GM20431 (cell line): ENCODE measurements around the gene FAM228A.
"Not testable (repeated sequence)": the region's sequence is repeated elsewhere in the genome, so short reads cannot be mapped to it uniquely, and the experiment has no call there.

Source experiments
- in situ Hi-C: fragments of 300-500 bp; cut with MseI, MboI; formaldehyde crosslinking; loops from one replicate; pipeline ENCODE4 v1.15.0; 2020; ENCODE audit warnings: low sequenced_read_pairs; ENCODE audit not compliant: unreplicated experiment

FAM228A gene

DNA sequence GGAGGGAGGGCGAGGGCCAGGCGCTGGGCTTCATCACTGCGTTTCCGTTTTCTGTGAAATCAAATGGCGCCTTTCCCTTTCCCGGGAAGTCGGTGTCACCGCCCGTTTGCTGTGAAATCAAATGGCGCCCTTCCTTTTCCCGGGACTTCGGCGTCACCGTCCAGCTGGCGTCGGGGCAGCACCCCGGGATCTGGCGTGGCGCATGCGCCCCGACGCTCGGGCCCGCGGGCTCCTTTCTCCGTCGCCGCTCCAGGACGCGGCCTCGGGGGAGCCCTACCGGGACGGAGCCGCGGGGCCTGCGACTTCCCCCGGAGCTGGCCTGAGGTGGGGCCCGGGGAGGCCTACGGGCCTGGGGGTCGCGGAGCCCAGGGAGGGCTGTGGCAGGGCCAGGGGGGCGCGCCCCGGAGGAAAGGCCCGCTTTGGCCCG is at the start of gene FAM228A:
Gene FAM228A (plus strand): TSS at position 203 of the 427 bp plus-strand sequence. CDS start 428 bp downstream, outside the sequence.
- in situ Hi-C loops, result no loop called here

DNA sequence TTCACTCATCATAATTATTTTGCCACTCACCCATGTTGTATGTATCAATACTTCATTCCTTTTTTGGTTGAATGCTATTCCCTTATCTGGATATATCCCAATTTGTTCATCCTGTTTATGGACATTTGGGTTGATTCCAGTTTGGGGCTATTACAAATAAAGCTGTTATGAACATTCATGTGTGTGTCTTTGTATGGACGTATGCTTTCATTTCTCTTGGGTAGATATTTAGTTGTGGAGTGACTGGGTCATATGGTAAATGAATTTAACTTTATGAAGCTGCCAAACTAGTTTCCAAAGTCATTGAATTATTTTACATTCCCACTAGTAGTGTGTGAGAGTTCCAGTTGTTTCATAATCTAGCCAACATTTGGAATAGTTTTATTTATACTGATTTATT is 48.9 kb upstream of the FAM228A start:
- in situ Hi-C loops, result no loop called here

DNA sequence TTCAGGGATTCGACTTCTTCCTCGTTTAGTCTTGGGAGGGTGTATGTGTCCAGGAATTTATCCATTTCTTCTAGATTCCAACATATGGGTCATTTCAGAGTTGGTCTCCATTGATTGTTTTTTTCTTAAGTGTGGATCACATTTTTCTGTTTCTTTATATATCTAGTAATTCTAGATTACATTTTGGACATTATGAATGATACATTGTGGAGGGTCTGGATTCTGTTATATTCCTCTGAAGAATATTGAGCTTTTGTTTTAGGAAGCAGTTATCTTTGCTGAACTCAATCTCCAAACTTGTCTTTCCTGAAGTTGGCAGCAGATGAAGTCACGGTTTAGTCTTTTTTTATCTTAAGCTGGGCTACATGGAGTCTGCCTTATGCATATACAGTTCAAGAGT is 42.3 kb upstream of the FAM228A start:
- in situ Hi-C loops, result no loop called here

DNA sequence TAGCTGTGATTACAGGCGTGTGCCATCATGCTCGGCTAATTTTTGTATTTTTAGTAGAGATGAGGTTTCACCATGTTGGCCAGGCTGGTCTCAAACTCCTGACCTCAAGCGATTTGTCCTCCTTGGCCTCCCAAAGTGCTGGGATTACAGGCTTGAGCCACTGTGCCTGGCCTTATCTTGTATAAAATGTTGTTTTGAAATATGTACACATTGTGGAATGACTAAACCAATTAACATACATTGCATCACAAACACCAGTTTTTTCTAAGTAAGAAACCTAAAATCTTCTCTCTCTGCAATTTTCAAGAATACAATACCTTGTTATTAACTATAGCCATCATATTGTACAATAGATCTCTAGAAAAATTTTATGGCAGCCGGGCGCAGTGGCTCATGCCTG is 34.5 kb upstream of the FAM228A start:
- in situ Hi-C loops, result not testable (repeated sequence)

DNA sequence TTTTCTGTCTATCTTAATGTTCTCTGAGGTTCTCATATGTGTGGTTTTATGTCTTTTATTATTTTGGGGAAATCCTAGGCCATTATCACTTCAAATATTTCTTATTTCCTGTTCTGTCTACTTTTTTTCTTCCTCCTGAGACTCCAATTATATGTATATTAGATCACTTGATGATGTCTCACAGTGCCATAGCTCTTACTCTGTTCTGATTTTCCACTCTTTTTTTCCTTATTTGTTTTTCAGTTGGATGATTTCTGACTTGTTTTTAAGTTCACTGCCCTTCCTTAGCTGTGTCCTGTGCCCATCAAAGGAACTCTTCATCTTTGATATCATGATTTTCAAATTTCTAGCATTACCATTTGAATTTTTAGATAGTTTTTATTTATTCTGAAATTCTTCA is 27.5 kb upstream of the FAM228A start:
- in situ Hi-C loops, result no loop called here

DNA sequence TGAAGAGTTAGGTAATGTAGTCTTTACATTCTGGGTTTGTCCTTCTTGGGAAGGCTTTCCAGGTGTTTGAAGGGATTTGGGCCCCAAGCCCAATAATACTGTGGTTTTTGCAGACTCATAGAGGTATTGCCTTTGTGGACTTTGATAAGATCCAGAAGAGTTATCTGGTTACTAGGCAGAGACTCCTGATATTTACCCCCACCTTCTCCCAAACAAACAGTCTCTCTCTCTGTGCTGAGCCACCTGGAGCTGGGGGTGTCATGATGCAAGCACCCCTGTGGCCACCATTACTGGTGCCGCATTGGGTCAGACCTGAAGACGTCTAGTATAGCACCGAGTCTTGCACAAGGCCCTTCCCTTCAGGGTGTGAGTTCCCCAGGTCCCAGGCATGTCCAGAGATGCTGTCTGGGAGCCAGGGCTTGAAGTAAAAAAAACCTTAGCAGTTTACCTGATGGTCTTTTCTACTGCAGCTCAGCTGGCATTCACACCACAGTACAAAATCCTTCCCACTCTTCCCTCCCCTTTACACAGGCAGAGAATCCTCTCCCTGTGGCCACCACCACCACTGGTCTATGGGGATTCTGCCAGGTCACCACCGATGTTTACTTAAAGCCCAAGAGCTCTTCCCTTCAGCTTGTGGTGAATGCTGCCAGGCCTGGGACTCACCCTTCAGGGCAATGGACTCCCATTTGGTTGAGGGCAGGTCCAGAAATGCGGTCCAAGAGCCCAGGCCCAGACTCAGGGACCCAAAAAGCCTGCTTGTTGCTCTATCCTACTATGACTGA is 22.2 kb upstream of the FAM228A start:
- in situ Hi-C loops, result no loop called here

DNA sequence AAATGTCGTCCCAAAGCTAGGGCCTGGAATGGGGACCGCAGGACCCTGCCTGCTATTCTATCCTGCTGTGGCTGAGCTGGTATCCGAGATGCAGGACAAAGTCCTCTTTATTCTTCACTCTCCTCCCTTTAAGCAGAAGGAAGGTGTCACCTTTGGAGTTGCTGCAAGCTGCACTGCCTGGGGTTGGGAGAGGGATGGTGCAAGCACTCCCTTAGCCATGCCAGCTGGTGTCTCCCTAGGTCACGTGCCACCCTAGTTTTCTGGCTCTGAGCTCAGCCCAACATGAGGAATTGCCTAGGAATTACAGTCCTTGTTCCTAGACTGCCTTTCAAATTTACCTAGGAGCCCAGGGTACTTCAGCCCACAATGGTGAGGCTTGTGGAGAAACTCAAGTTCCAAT is 21.4 kb upstream of the FAM228A start:
- in situ Hi-C loops, result no loop called here

DNA sequence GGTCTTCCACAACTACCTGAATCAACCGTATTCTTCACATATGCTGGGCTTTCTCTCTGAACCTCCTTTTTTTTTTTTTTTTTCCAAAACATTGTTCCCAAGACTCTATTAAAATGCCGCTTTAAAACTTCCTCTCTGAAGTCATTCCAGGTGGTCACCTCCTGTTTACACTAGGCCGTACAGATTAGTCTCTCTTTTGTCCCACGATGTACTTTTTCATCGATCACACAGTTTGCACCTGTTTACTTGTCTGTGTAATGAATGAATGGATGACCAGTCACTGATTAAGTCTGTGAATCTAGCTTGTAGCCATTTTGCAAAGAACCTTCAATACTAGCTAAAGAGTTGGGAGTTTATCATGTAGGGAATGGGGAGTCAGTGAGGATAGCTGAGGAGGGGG is 16.7 kb upstream of the FAM228A start:
- in situ Hi-C loops, result no loop called here

DNA sequence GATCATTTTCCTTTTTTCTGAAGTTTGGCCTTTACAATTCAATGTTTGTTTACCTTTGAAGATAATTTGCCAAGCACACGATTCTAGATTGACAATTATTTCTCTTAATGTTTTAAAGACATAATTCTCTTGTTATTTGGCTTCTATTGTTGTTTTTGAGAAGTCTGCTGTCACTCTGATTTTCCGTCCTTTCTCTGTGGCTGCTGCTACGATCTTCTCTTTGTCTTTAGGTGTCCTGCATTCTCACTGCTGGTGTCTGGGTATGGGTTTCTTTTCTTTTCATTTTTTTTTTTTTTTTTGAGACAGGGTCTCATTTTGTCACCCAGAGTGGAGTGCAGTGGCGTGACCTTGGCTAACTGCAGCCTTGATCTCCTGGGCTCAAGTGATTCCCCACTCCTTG is 15.1 kb upstream of the FAM228A start:
- in situ Hi-C loops, result no loop called here

DNA sequence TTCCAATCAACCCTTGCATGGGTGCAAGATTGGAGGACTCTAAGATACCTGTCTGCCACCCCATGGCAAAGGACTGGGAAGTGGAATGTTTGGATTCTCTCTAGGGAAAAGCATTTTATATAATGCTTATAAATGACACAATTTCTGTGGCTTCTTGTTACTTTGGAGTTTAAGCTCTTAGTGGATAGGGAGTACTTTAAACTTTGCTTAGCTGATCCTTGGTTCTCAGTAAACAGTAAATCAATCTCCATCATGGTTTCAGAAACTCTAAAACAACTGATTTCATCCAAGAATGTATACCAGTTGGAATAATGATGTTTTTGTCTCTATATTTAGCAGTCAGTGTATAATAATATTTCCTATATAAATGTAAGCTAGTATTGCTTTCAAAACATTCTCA is 14.1 kb upstream of the FAM228A start:
- in situ Hi-C loops, result no loop called here

DNA sequence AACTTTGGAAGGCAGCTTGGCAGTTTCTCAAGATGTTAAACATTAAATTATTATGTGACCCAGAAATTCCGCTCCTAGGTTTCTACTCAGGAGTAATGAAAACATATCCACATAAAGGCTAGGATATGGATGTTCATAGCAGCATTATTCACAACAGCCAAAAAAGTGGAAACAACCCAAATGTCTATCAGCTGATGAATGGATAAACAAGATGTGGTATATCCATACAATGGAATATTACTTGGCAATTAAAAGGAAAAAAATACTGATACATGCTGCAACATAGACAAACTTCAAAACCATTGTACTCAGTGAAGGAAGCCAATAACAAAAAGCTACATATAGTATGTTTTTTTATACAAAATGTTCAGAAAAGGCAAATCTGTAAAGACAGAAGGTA is 12.4 kb upstream of the FAM228A start:
- in situ Hi-C loops, result no loop called here

DNA sequence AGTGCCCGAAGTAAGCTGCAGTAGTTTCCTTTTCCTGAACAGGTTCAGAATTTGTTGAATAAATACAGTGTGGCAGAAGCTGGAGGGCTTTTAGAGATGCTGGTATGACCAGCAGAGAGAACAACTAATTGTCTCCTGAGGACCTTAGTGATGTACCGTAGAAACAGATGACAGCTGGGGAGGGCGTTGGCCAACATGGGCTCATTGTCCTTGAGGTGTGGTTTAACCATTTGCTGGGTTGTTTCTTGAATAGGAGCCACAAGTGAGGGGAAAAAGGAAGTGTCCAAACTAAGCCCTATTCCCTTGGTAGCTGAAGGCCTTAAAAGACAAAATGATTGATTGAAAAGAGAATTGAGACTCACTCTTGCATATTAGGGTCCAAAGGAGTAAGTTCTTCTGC is 11.7 kb upstream of the FAM228A start:
- in situ Hi-C loops, result no loop called here

DNA sequence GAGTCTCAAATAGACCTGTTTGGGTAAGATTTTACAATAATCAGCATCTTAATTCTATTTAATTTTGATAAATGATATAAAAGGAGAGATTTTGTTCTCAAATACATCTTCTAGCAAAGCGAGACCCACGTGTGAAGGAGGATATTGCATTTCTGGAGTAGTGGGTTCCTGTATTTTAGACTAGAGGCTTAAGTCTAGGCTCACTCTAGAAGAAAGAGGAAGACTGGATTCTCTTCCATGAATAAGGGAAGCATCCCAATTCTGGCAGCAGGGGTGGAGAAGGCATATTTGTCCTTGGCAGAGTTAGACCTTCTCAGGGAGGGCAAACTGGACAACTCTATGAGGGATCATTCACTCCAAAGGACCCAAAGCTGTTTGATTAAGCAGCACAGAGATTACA is 11.3 kb upstream of the FAM228A start:
- in situ Hi-C loops, result no loop called here

DNA sequence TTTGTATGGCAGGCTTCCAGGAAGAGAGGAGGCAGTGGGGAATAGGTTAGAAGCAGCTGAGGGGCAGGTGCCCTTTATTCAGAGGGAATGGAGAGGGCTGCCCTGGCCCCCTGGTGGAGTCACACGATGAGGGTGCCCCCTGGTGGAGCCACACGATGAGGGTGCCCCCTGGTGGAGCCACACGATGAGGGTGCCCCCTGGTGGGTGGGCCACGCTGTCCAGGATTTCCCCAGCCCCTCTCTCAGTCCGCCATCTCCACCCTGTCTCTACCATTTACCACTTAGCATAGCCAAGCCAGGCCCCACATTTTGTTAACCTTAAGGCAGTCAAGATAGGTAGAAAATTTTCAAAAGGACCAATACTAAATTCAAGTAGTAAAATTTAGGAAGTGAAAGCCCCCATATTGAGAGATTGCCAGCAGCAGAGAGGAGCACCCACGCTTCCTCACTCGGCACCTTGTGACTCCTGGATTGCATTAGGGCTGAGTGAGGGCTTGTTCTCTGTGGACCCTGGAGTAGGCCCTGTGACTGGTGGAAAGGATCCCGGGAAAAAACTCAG is 10.4 kb upstream of the FAM228A start:
- in situ Hi-C loops, result no loop called here

DNA sequence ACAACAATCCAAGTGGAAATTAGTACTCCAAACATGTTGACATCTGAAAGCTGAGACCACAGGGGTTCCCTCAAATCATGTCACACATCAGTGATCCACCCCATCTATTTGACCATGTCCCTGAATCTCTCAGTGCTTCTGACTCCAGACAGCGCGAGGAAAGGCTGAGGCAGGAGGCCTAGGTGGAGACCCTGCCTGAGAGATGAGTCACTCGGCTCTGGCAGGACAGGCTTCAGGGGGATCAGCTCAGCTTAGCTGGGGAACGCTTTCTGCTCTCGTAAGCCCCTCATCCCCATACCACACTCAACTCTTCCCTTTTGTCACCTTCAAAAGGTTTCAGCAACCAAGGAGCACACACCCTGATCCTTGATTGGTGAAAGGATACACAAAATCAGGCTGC is 5.8 kb upstream of the FAM228A start:
- in situ Hi-C loops, result no loop called here

DNA sequence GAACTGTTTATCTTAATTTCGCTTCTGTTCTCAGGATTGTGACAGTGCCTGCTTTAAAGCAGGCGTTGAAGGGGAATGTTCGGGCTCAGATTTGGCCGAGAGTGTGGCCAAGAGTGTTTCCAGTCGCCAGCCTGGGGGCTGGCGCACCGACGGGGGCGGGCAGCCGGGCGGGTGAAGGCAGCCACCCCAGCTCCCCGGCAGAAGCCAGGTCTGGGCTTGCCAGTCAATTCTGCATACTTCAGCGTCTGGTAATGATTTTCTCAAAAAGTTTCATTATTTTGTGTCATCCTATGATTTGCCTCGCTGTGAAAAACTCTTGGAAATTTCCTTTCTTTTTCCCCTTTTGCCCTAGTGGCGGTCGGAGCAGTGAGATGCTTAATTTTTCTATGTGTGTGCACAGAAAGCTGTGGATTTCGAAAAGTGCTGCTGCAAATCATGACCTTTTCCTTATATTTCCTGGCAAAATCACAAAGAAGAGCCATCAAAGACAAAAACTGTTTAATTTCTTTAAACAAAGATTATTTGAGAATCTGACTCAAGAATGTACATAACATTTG is 856 bp downstream of the FAM228A start:
- in situ Hi-C loops, result no loop called here

DNA sequence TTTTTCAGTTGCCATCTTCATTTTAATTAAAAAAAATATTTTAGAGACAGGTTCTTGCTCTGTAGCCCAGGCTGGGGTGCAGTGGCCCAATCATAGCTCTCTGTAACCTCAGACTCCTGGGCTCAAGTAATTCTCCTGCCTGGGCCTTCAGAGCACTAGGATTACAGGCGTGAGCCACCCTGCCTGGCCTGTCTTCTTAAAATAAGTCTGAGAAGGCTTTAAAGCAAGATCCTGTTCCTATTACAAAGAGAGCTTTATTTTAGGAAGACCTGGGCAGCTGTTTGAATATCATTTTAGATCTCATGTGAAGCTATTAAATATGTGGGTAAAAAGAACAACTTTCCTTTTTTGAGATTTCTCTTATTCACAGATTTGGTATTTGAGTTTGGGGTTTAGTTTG is 1.5 kb downstream of the FAM228A start:
- in situ Hi-C loops, result no loop called here

DNA sequence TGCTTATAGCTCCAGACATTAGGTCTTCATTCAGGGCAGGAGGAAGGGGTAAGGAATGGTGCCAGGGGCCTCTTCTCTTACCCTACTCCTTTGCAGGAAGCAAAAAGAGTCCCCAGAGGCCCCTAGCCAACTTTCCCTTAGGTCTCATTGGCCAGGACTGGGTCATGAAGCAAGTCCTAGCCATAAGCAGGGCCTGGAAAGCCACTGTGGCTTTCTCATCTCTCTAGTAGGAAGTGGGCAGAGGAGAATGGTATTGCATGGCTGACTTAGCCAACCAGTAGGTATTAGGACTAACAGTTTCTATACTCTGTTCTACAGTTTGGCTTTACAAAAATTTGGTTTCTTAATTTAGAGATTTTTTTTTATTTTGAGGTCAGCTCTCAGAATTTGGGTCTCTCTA is 4.8 kb downstream of the FAM228A start:
- in situ Hi-C loops, result no loop called here

DNA sequence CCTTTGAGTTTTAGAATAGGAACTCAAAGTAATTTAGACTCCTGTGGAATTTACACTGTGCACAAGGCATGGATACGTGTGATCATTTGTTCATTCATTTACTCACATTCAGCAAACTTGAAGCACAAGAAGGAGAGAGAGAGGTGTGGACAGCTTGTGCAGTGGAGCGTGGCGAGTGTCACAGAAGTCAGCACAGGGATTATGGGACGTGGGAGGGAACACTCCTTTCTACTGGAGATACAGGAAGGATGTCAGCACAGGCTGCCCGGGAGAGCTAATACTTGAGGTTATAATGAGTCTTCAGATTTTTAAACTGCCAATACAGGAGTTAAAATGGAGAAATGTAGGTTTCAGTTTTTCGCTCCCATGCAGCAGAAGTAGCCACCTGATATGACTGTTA is 7.0 kb downstream of the FAM228A start:
- in situ Hi-C loops, result no loop called here

DNA sequence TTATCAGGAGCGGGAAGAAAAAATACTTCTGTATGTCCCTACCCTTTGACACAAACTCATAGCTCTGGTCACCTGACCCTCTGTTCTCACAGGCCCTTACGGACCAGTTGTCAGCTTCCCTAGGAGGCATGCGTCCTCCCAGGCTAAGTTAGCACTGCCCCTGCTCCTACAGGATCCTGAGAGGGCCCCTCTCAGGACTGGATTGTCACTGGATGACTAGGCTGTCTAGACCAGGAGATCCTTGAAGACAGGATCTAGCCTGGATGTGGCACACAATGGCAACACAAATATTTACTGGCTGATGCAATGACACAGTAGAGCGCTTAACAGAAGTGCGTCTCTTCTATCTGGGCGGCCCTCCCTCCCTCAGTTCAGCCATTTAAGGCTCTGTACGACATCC is 7.7 kb downstream of the FAM228A start:
- in situ Hi-C loops, result no loop called here

DNA sequence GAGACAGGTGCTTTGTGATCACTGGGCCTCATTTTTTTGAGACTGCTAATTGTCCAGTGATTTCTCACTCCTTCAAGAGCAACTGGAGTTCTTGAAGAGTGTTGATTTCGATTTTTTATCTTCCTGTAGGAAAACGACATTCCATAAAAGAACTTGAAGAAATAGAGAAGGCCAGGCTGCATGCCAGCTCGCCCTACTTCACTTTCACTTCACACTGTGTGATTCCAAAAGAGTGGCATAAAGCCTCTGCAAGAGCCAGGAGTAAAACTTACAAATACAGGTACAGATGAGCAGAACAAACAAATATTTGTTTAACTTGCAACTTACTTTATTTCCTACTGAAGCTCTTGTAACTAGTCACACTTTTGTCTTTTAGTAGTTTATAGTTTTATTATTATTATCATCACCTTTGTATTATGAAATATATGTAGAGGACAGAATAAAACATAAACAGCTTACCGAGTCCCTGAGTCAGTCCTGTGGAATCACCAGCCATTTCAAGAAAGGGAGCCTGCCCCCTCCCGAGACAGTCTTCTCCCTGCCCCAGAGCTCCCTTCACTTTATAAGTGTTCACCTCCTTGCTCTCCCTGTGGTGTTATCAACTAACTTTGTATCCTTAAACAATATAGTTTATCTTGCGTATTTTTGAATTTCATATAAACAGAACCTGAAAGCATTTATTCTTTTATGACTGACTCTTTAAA is 8.7 kb downstream of the FAM228A start:
- in situ Hi-C loops, result no loop called here
